HepG2 (cell line): ENCODE data around the gene NUCB1. TPM values are rescaled to one million over a fixed set of nuclear protein-coding genes. Genes with fewer than 3 reads are reported as not detected.

ENCODE experiments used
- ATAC-seq: fragments of 200-7000 bp; cut with Tn5 transposase; 3 replicates; pipeline ENCODE4 v1.9.1; 2020; ENCODE audit warnings: mild to moderate bottlenecking, moderate library complexity
- BruUV-seq: library from RNA; stranded (reverse); fragments of 400-500 nt; replicated peaks from 2 replicates; lab custom pipeline; 2021; lab: Mats Ljungman, UMichigan
- CTCF ChIA-PET: fragments of 300-600 bp; formaldehyde crosslinking; extraction: SDS; loops from one replicate; lab custom pipeline; 2021; ENCODE audit warnings: low total read pairs, inconsistent platforms, low intra/inter-chr PET ratio; lab: Yijun Ruan, JAX
- POLR2A ChIA-PET: fragments of 350-600 bp; sonication (Branson Sonifier 250); formaldehyde crosslinking; loops from one replicate; lab custom pipeline; 2020; ENCODE audit warnings: antibody characterized with exemption, inconsistent platforms; lab: Yijun Ruan, JAX
- DNase-seq: peaks from one replicate; pipeline ENCODE4 v3.0.0-alpha.2; 2015; ENCODE audit warnings: low spot score
- FAIRE-seq: peaks from 3 replicates; lab custom pipeline; 2011; peaks lifted over from hg19 to GRCh38; lab: Jason Lieb, UNC
- H2AFZ ChIP-seq: one replicate; pipeline ENCODE4 v1.6.1; 2011; ENCODE audit warnings: low read length, inconsistent platforms
- H3K27ac ChIP-seq: fragments of 300-600 bp; 3 replicates; pipeline ENCODE4 v1.8.0; 2011; ENCODE audit warnings: mixed run types, mild to moderate bottlenecking, mixed read lengths, low read length, inconsistent platforms; ENCODE audit not compliant: insufficient read depth; ENCODE audit errors: extremely low read length
- H3K27me3 ChIP-seq, 2 experiments: fragments of 200-600 bp in 1 of 2; 2 replicates in 1 of 2; 3 replicates in 1 of 2; pipeline versions ENCODE4 v1.6.0 to v1.8.0; 2011; ENCODE audit warnings: low read length in 2 of 2, mild to moderate bottlenecking in 2 of 2, moderate library complexity in 2 of 2, inconsistent platforms in 1 of 2; ENCODE audit not compliant: insufficient read depth in 2 of 2, control insufficient read depth in 1 of 2
- H3K36me3 ChIP-seq, 2 experiments: fragments of 200-600 bp in 1 of 2; replicated peaks in 1 of 2; 2 replicates in 1 of 2; 3 replicates in 1 of 2; pipeline versions ENCODE4 v1.5.1 to v1.8.0; 2011; ENCODE audit warnings: low read length in 2 of 2, inconsistent platforms in 1 of 2; ENCODE audit not compliant: insufficient read depth in 2 of 2, control insufficient read depth in 1 of 2
- H3K4me1 ChIP-seq: 2 replicates; pipeline ENCODE4 v1.5.1; 2012; ENCODE audit warnings: low read length, inconsistent platforms; ENCODE audit not compliant: insufficient read depth
- H3K4me2 ChIP-seq: 2 replicates; pipeline ENCODE4 v1.6.0; 2011; ENCODE audit warnings: low read depth, low read length, inconsistent platforms
- H3K4me3 ChIP-seq, 3 experiments: fragments of 200-600 bp in 1 of 3; sonication (generic), shearing (Covaris generic) in 1 of 3; replicated peaks in 1 of 3; 2 replicates each; pipeline ENCODE4 v1.5.1; 2011 to 2016; ENCODE audit warnings: low read length in 3 of 3, inconsistent platforms in 2 of 3, low read depth in 2 of 3, mild to moderate bottlenecking in 2 of 3, control low read depth in 1 of 3, mixed read lengths in 1 of 3; ENCODE audit not compliant: insufficient read depth in 1 of 3
- H3K79me2 ChIP-seq: one replicate; pipeline ENCODE4 v1.6.1; 2011; ENCODE audit warnings: low read length, inconsistent platforms; ENCODE audit not compliant: insufficient read depth
- H3K9ac ChIP-seq: 2 replicates; pipeline ENCODE4 v1.6.0; 2011; ENCODE audit warnings: mild to moderate bottlenecking, low read depth, low read length, inconsistent platforms; ENCODE audit not compliant: insufficient read depth
- H3K9me3 ChIP-seq: 2 replicates; pipeline ENCODE4 v1.5.1; 2012; ENCODE audit warnings: mild to moderate bottlenecking, low read length
- H4K20me1 ChIP-seq: 2 replicates; pipeline ENCODE4 v1.6.0; 2011; ENCODE audit warnings: inconsistent platforms, mild to moderate bottlenecking, low read length, moderate library complexity; ENCODE audit not compliant: insufficient read depth
- ATF7-NPFF ChIP-seq: sonication (generic); formaldehyde crosslinking; IDR thresholded peaks from 2 replicates; pipeline ENCODE4 v1.8.1; 2023; ENCODE audit warnings: mild to moderate bottlenecking, low read depth, missing genetic modification reagents, moderate library complexity
- DNMT3B ChIP-seq: conservative IDR thresholded peaks from 2 replicates; pipeline ENCODE4 v1.6.1; 2016; ENCODE audit warnings: missing biosample characterization, control low read depth
- HNF1B ChIP-seq: sonication (generic); formaldehyde crosslinking; IDR thresholded peaks from 2 replicates; pipeline ENCODE4 v1.5.1; 2020; ENCODE audit warnings: mild to moderate bottlenecking, moderate library complexity, missing genetic modification reagents
- IRF2 ChIP-seq: IDR thresholded peaks from 2 replicates; pipeline ENCODE4 v1.6.1; 2018; ENCODE audit warnings: missing genetic modification reagents, missing compliant biosample characterization
- KLF9 ChIP-seq: IDR thresholded peaks from 2 replicates; pipeline ENCODE4 v1.6.1; 2016; ENCODE audit warnings: low read depth
- NR2F6 ChIP-seq, 2 experiments: IDR thresholded peaks; 2 replicates each; pipeline ENCODE4 v1.6.1; 2016; ENCODE audit warnings: antibody characterized with exemption in 1 of 2, mild to moderate bottlenecking in 1 of 2
- PHF5A ChIP-seq: IDR thresholded peaks from one replicate; pipeline ENCODE4 v1.6.1; 2018; ENCODE audit warnings: low read depth, missing genetic modification reagents; ENCODE audit not compliant: unreplicated experiment
- RFX3 ChIP-seq: IDR thresholded peaks from 2 replicates; pipeline ENCODE4 v1.6.1; 2016; ENCODE audit warnings: missing biosample characterization, missing genetic modification reagents
- SMAD1 ChIP-seq: sonication (generic); formaldehyde crosslinking; IDR thresholded peaks from 2 replicates; pipeline ENCODE4 v1.4.0; 2020; ENCODE audit warnings: missing genetic modification reagents, low read depth, mild to moderate bottlenecking, borderline replicate concordance
- TMF1 ChIP-seq: sonication (generic); formaldehyde crosslinking; IDR thresholded peaks from 2 replicates; pipeline ENCODE4 v1.8.1; 2022; ENCODE audit warnings: low read depth, missing genetic modification reagents
- XRCC5 ChIP-seq: fragments of 200-400 bp; formaldehyde crosslinking; optimal IDR thresholded peaks from 2 replicates; pipeline ENCODE3; 2017; ENCODE audit warnings: mild to moderate bottlenecking, low read length
- ZC3H13 ChIP-seq: sonication (generic); formaldehyde crosslinking; IDR thresholded peaks from 2 replicates; pipeline ENCODE4 v1.8.1; 2023; ENCODE audit warnings: mild to moderate bottlenecking, missing genetic modification reagents, moderate library complexity
- ZNF280D ChIP-seq: sonication (generic); formaldehyde crosslinking; IDR thresholded peaks from 2 replicates; pipeline ENCODE4 v1.5.1; 2020; ENCODE audit warnings: mild to moderate bottlenecking, missing genetic modification reagents
- ZNF468 ChIP-seq: sonication (generic); formaldehyde crosslinking; IDR thresholded peaks from 2 replicates; pipeline ENCODE4 v1.8.0; 2022; ENCODE audit warnings: mild to moderate bottlenecking, moderate library complexity, missing genetic modification reagents
- ZNF563 ChIP-seq: sonication (generic); formaldehyde crosslinking; IDR thresholded peaks from 2 replicates; pipeline ENCODE4 v1.8.0; 2022; ENCODE audit warnings: mild to moderate bottlenecking, moderate library complexity, missing genetic modification reagents
- ZNF614 ChIP-seq: IDR thresholded peaks from 2 replicates; pipeline ENCODE4 v1.6.1; 2018; ENCODE audit warnings: missing biosample characterization, missing genetic modification reagents, inconsistent platforms, borderline replicate concordance
- ZSCAN31 ChIP-seq: sonication (generic); formaldehyde crosslinking; IDR thresholded peaks from 2 replicates; pipeline ENCODE4 v1.5.0; 2020; ENCODE audit warnings: low read depth, mild to moderate bottlenecking, missing genetic modification reagents
- ZSCAN9 ChIP-seq: IDR thresholded peaks from 2 replicates; pipeline ENCODE4 v1.6.1; 2016; ENCODE audit warnings: borderline replicate concordance
- WGBS: methylation state at CpG from one replicate; pipeline ENCODE4 v1.1.6; 2017; ENCODE audit warnings: low lambda C conversion rate; 5-methylcytosine and 5-hydroxymethylcytosine counted together
- in situ Hi-C: cut with HindIII; loops from 2 replicates; pipeline ENCODE4 v1.10.0; 2017; ENCODE audit warnings: low pct_unique_long_range_greater_than_20kb; ENCODE audit not compliant: extremely low pct_ligation_motif_present
- intact Hi-C: fragments of 100-400 bp; cut with micrococcal nuclease; formaldehyde crosslinking; loops from one replicate; pipeline ENCODE4 v1.10.0; 2022; ENCODE audit not compliant: unreplicated experiment
- polyA plus RNA-seq, 8 experiments: library from polyadenylated mRNA; depleted of rRNA in 3 of 8; stranded (reverse) in 7 of 8; unstranded in 1 of 8; fragments of >200 nt; fragmentation: Illumina TruSeq in 4 of 8; extraction: Trizol in 4 of 8; gene quantifications; 2 replicates each; pipeline versions ENCODE4 v1.2.1 to v1.2.3, GENCODE V29; 2011 to 2016; ENCODE audit warnings: low read depth in 4 of 8, missing spikeins in 1 of 8, mixed read lengths in 1 of 8; ENCODE audit not compliant: insufficient read depth in 1 of 8
- total RNA-seq, 5 experiments: library from RNA; depleted of rRNA; stranded (reverse); fragments of >200 nt; fragmentation: Illumina TruSeq; extraction: Trizol; gene quantifications; 2 replicates each; pipeline ENCODE4 v1.2.3, GENCODE V29; 2016; ENCODE audit warnings: low read depth in 1 of 5
- TF ChIP-seq, protein P1 (sequence below): sonication (generic); formaldehyde crosslinking; IDR thresholded peaks from 2 replicates; pipeline ENCODE4 v1.4.0; 2020; ENCODE audit warnings: mild to moderate bottlenecking, missing genetic modification reagents

The NUCB1 gene
- total and polyA plus RNA-seq, 2 of the 13 experiments (the other 11 are each of a cell fraction or from before 2014, with no cell fraction given) = 82.3 to 106 TPM

DNA sequence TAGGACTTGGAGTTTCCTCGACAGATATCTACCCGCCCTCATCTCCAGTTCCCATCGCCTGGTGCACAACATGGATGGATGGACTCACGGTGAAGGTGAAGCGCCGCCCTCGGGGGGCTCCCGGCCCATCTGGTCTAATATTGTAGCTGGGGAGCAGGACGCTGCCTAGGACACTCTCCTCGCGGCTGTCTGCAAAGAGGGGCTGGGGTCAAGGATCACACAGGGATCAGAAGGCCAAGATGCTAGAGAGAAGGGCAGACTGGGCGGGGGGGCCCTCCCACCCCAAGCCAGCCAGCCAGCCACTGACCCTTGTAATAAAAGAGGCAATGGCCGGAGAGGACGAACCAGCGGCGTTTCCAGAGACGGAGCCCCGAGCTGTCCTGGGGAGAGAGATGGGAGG is 38.8 kb upstream of the NUCB1 start:
- Histone ChIP-seq H3K79me2 (no peaks in the 10 kb centered on the region), H2AFZ (no peak overlapping the region), H3K4me1 (peaks cover under 1% of the 10 kb centered on the region), H4K20me1 (no peaks in the 10 kb centered on the region), H3K27me3 (no peaks in the 10 kb centered on the region; a peak in 1 of 5 replicates), H3K4me2 (no peak overlapping the region), H3K36me3 (no peaks in the 10 kb centered on the region), H3K9ac (no peak overlapping the region), H3K4me3 (no peak overlapping the region), H3K9me3 (no peaks in the 10 kb centered on the region), H3K27ac (no peak overlapping the region)
- WGBS = 94% methylated on average over 18 of the region's 18 CpGs
- no TSS peak for BruUV-seq
- DNase-seq (no peak), FAIRE-seq (no peak), ATAC-seq (no peak)
- in situ Hi-C loops (no loop called here), intact Hi-C loops (no loop called here)
- TF ChIP-seq ZNF563 (CRISPR knock-in tag) (no peak), PHF5A (CRISPR knock-in tag) (no peak), RFX3 (no peak), ZSCAN31 (no peak), DNMT3B (CRISPR knock-in tag) (no peak), ZNF468 (CRISPR knock-in tag) (no peak), ZC3H13 (no peak), KLF9 (CRISPR knock-in tag) (no peak), NR2F6 (IDR thresholded peaks at IDR 0.05) (no peak), NR2F6 (CRISPR knock-in tag; IDR thresholded peaks at IDR 0.05) (no peak), HNF1B (CRISPR knock-in tag) (no peak), TMF1 (CRISPR knock-in tag) (no peak), ZNF280D (CRISPR knock-in tag) (no peak), ZNF614 (CRISPR knock-in tag) (no peak), XRCC5 (no peak), IRF2 (no peak), SMAD1 (CRISPR knock-in tag) (no peak), ZSCAN9 (CRISPR knock-in tag) (no peak), ATF7-NPFF (CRISPR knock-in tag) (no peak)
- TF ChIP-seq, protein P1, sequence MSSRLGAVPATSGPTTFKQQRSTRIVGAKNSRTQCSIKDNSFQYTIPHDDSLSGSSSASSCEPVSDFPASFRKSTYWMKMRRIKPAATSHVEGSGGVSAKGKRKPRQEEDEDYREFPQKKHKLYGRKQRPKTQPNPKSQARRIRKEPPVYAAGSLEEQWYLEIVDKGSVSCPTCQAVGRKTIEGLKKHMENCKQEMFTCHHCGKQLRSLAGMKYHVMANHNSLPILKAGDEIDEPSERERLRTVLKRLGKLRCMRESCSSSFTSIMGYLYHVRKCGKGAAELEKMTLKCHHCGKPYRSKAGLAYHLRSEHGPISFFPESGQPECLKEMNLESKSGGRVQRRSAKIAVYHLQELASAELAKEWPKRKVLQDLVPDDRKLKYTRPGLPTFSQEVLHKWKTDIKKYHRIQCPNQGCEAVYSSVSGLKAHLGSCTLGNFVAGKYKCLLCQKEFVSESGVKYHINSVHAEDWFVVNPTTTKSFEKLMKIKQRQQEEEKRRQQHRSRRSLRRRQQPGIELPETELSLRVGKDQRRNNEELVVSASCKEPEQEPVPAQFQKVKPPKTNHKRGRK (CRISPR knock-in tag) = no peak
- POLR2A ChIA-PET = no interaction called here
- CTCF ChIA-PET = no interaction called here
